Measurements from ENCODE around the gene CDK13.

GRCh38 chr7:40001649-40002048 is 51.6 kb downstream of the CDK13 start:
- TF ChIP-seq CTCF (conservative IDR thresholded peaks at IDR 0.05 in 1 of 2, IDR thresholded peaks at IDR 0.05 in 1 of 2; ENCODE audit: extremely low read depth in 1 of 2, insufficient read depth in 1 of 2, low read depth in 1 of 2, low read length in 2 of 2): no peak
- TF ChIP-seq EZH2 (IDR thresholded peaks at IDR 0.05; ENCODE audit: borderline replicate concordance, low read length): no peak
